ENCODE data around the gene LRP11. TPM values are rescaled to one million over a fixed set of nuclear protein-coding genes. Genes with fewer than 3 reads are reported as not detected.

LRP11 gene
- total and polyA plus RNA-seq, 2 of the 13 experiments (the other 11 are each of a cell fraction or from before 2014, with no cell fraction given) = 32.4 to 48.9 TPM

DNA sequence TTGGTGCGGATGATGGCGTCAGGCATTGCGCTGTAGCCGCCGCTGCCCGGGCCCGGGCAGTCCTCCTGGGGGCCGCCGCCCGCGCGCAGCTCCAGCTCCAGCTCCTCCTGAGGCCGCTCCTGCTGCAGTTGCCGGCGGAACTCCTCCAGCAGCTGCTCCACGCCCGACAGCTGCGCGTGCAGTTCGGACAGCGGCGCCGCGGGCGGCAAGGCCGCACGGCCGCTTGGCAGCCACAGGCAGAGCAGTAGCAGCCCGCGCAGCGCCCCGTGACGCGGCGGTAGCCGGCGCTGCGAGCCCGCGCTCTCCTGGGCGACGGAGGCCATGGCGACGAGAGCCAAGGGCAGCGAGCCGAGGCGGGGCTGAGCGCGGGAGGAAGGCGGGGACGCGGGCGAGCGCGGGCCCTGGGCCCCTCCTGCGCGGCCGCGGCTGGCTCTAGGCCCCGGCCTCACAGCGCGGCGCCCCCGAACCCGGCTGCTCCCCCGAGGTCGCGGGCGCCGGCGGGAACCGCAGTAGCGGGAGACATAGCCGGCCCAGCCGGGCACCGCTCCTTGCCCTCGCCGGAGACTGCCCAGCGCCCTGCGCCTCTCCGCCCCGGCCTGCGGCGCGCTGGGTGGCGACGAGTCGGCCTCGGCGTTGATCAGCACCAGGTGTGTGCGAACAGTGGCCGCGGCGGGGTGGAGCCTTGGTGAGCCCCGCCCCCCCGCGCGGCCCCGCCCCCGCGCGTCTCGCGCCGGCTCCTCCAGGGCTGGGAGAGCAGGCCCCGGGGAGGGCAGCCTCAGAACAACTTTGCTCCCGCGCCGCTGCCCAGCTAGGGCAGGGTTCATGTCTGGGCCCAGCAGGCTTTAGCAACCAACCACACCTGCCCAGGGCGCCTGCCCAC, at the start of gene LRP11 (continued):
- peak; percentile 28; the same call in 1 of the 2 replicates for TF ChIP-seq SP2 (CRISPR knock-in tag; IDR thresholded peaks at IDR 0.05)
- no peak for TF ChIP-seq SMARCE1 (IDR thresholded peaks at IDR 0.05; ENCODE audit: borderline replicate concordance)
- TF ChIP-seq PAF1 (CRISPR knock-in tag; IDR thresholded peaks at IDR 0.05) = no peak
- peak; percentile 65; the same call in 1 of the 2 replicates for TF ChIP-seq ZNF773 (CRISPR knock-in tag; IDR thresholded peaks at IDR 0.05; ENCODE audit: borderline replicate concordance)
- TF ChIP-seq ZSCAN25 (CRISPR knock-in tag; IDR thresholded peaks at IDR 0.05) = no peak; the same call in 1 of the 2 replicates
- no peak for TF ChIP-seq ZNF484 (CRISPR knock-in tag; IDR thresholded peaks at IDR 0.05; ENCODE audit: borderline replicate concordance, low read depth)
- peak; percentile 75 for TF ChIP-seq PPARG (CRISPR knock-in tag; conservative IDR thresholded peaks at IDR 0.05)
- peak; percentile 91 for TF ChIP-seq SP4 (CRISPR knock-in tag; IDR thresholded peaks at IDR 0.05)
- TF ChIP-seq NCOA1 (CRISPR knock-in tag; IDR thresholded peaks at IDR 0.05) = no peak
- TF ChIP-seq RCOR2 (CRISPR knock-in tag; IDR thresholded peaks at IDR 0.05) = no peak
- TF ChIP-seq ZMAT3 (CRISPR knock-in tag; conservative IDR thresholded peaks at IDR 0.05) = no peak
- no peak for TF ChIP-seq SMYD3 (CRISPR knock-in tag; IDR thresholded peaks at IDR 0.05)
- no peak for TF ChIP-seq LCORL (IDR thresholded peaks at IDR 0.05)
- TF ChIP-seq LCORL (CRISPR knock-in tag; IDR thresholded peaks at IDR 0.05) = no peak
- TF ChIP-seq ERF (CRISPR knock-in tag; IDR thresholded peaks at IDR 0.05) = peak; percentile 45; the same call in 1 of the 2 replicates
- peak; percentile 53; the same call in 1 of the 2 replicates for TF ChIP-seq SMAD1 (CRISPR knock-in tag; IDR thresholded peaks at IDR 0.05; ENCODE audit: borderline replicate concordance, low read depth)
- no peak; the same call in 1 of the 2 replicates for TF ChIP-seq NR0B2 (CRISPR knock-in tag; IDR thresholded peaks at IDR 0.05)
- TF ChIP-seq ISL2 (CRISPR knock-in tag; IDR thresholded peaks at IDR 0.05) = no peak
- TF ChIP-seq RFXAP (CRISPR knock-in tag; IDR thresholded peaks at IDR 0.05; ENCODE audit: borderline replicate concordance) = no peak
- no peak; the same call in 1 of the 2 replicates for TF ChIP-seq ZNF224 (CRISPR knock-in tag; IDR thresholded peaks at IDR 0.05)
- TF ChIP-seq RBM39 (IDR thresholded peaks at IDR 0.05; ENCODE audit: low read depth, low read length, poor library complexity, severe bottlenecking) = peak; percentile 53
- TF ChIP-seq ARHGAP35 (CRISPR knock-in tag; IDR thresholded peaks at IDR 0.05; ENCODE audit: borderline replicate concordance) = peak; percentile 59; the same call in 1 of the 2 replicates
- no peak for TF ChIP-seq ZNF318 (CRISPR knock-in tag; IDR thresholded peaks at IDR 0.05)
